Measurements from ENCODE around the gene IL4I1. TPM values are rescaled to one million over a fixed set of nuclear protein-coding genes. Genes with fewer than 3 reads are reported as not detected.

The IL4I1 gene
- polyA plus RNA-seq, 1 of the 3 experiments (the other 2 are of a cell fraction): 0.35 TPM

GRCh38 chr19:49939721-49940481 is 43.2 kb upstream of the IL4I1 start:
- H3F3A ChIP-seq (replicated peaks; ENCODE audit: insufficient read depth): peaks cover 4% of the 10 kb centered on the region
- no peaks in the 10 kb centered on the region for H4K20me1 ChIP-seq (ENCODE audit: insufficient read depth)
- 48% methylated on average over 7 of the region's 7 CpGs for WGBS (ENCODE audit: low lambda C conversion rate)
- no peaks in the 10 kb centered on the region for H3K9me3 ChIP-seq
- no peak for DNase-seq
- no peak overlapping the region for H3K4me2 ChIP-seq
- ChIA-PET CTCF (interaction anchor here (1.0 to 6.1 kb wide), 3 partner anchors 9 to 196 kb away, joined by 4 to 94 read pairs (median 48); no protein-coding TSS in a partner anchor), POLR2A (interaction anchor here (1.2 kb wide), 1 partner anchor 11 kb away, joined by 3 read pairs; the partner anchor contains the start of genes ATF5 and NUP62)
- TF ChIP-seq EZH2phosphoT487 (IDR thresholded peaks at IDR 0.05; ENCODE audit: borderline replicate concordance, low read depth): no peak
- TF ChIP-seq CTCF (IDR thresholded peaks at IDR 0.05): peak; percentile 22; the same call in 1 of the 2 replicates
- no peak overlapping the region for H3K9ac ChIP-seq
- H3K36me3 ChIP-seq (replicated peaks in 1 of 2; ENCODE audit: control insufficient read depth in 1 of 2, insufficient read depth in 2 of 2, low read length in 1 of 2): no peaks in the 10 kb centered on the region
- peaks cover 0 to 3% of the 10 kb centered on the region in 2 experiments; a peak in 1 of 4 replicates for H3K4me1 ChIP-seq (ENCODE audit: control insufficient read depth in 1 of 2, insufficient read depth in 2 of 2, low read depth in 1 of 2, low read length in 1 of 2)
- H3K9me2 ChIP-seq: no peaks in the 10 kb centered on the region
- no peak overlapping the region for H3K4me3 ChIP-seq (ENCODE audit: low read depth in 2 of 2, low read length in 1 of 2)
- H2AFZ ChIP-seq (ENCODE audit: low read depth): no peak overlapping the region
- peaks cover 4% of the 10 kb centered on the region; the same call in 1 of the 2 replicates for H3K27me3 ChIP-seq (ENCODE audit: insufficient read depth)
- no peak overlapping the region for H3K27ac ChIP-seq (ENCODE audit: low read depth in 2 of 2, low read length in 1 of 2)
- no peaks in the 10 kb centered on the region for H3K79me2 ChIP-seq (ENCODE audit: insufficient read depth)

- ChIA-PET POLR2A (interaction anchor here (1.2 kb wide), 1 partner anchor 9 kb away, joined by 3 read pairs; the partner anchor contains the start of genes ATF5 and NUP62), CTCF (interaction anchor here (1.7 to 6.1 kb wide), 7 partner anchors 10 to 54 kb away, joined by 4 to 94 read pairs (median 22); partner anchors contain the start of genes ATF5 and NUP62)
- no peak for DNase-seq
- no peaks in the 10 kb centered on the region; the same call in 1 of the 2 replicates for H3K27me3 ChIP-seq (ENCODE audit: insufficient read depth)
- TF ChIP-seq IRF3 (IDR thresholded peaks at IDR 0.05; ENCODE audit: low read depth, low read length): no peak
- no peaks in the 10 kb centered on the region for H4K20me1 ChIP-seq (ENCODE audit: insufficient read depth)
- no peak overlapping the region for H2AFZ ChIP-seq (ENCODE audit: low read depth)
- H3K79me2 ChIP-seq (ENCODE audit: insufficient read depth): no peaks in the 10 kb centered on the region
- no peak overlapping the region for H3K9ac ChIP-seq
- no peaks in the 10 kb centered on the region for H3K36me3 ChIP-seq (replicated peaks in 1 of 2; ENCODE audit: control insufficient read depth in 1 of 2, insufficient read depth in 2 of 2, low read length in 1 of 2)
- H3K9me2 ChIP-seq: no peaks in the 10 kb centered on the region
- no peak overlapping the region for H3K4me2 ChIP-seq
- WGBS (ENCODE audit: low lambda C conversion rate): 88% methylated on average over 4 of the region's 4 CpGs
- H3K4me3 ChIP-seq (ENCODE audit: low read depth in 2 of 2, low read length in 1 of 2): no peak overlapping the region
- no peaks in the 10 kb centered on the region for H3K9me3 ChIP-seq
- H3K4me1 ChIP-seq (ENCODE audit: control insufficient read depth in 1 of 2, insufficient read depth in 2 of 2, low read depth in 1 of 2, low read length in 1 of 2): peaks cover 0 to 3% of the 10 kb centered on the region in 2 experiments; a peak in 1 of 4 replicates
- peaks cover 4% of the 10 kb centered on the region for H3F3A ChIP-seq (replicated peaks; ENCODE audit: insufficient read depth)
- no peak overlapping the region for H3K27ac ChIP-seq (ENCODE audit: low read depth in 2 of 2, low read length in 1 of 2)
These were observed 42.0 kb upstream of the IL4I1 start for GRCh38 chr19:49938662-49939061.
